Large intestine (tissue), 3 donors: Measurements from ENCODE around the gene ROMO1. TPM values are rescaled to one million over a fixed set of nuclear protein-coding genes. Genes with fewer than 3 reads are reported as not detected.

Experiments
- DNase-seq, 2 donors: peaks; one replicate each; pipeline versions ENCODE4 v3.0.0 to v3.0.0-alpha.2; 2013
- H3K27ac ChIP-seq: one replicate; pipeline ENCODE4 v1.5.1; 2013; ENCODE audit warnings: low read length
- H3K27me3 ChIP-seq: 2 replicates; pipeline ENCODE4 v1.6.1; 2013; ENCODE audit warnings: low read length; ENCODE audit not compliant: control insufficient read depth, insufficient read depth
- H3K36me3 ChIP-seq: 2 replicates; pipeline ENCODE4 v1.6.1; 2013; ENCODE audit warnings: low read length; ENCODE audit not compliant: control insufficient read depth, insufficient read depth
- H3K4me1 ChIP-seq: one replicate; pipeline ENCODE4 v1.6.1; 2013; ENCODE audit warnings: low read length; ENCODE audit not compliant: control insufficient read depth, insufficient read depth
- H3K4me3 ChIP-seq: one replicate; pipeline ENCODE4 v1.5.1; 2013; ENCODE audit warnings: low read length
- H3K9me3 ChIP-seq: one replicate; pipeline ENCODE4 v1.6.1; 2013; ENCODE audit warnings: mild to moderate bottlenecking, low read depth, low read length, moderate library complexity; ENCODE audit not compliant: control insufficient read depth
- WGBS: methylation state at CpG from one replicate; pipeline ENCODE4 v1.1.5; 2013; ENCODE audit warnings: low lambda C conversion rate; ENCODE audit not compliant: insufficient coverage; 5-methylcytosine and 5-hydroxymethylcytosine counted together
- polyA plus RNA-seq: library from polyadenylated mRNA; unstranded; fragments of 120-200 nt; gene quantifications from one replicate; pipeline ENCODE4 v1.2.1, GENCODE V29; 2013

Gene ROMO1
- polyA plus RNA-seq, 1 donor: 133 TPM

GRCh38 chr20:35729283-35729807 is 30.1 kb downstream of the ROMO1 start:
- Histone ChIP-seq H3K27me3 (no peaks in the 10 kb centered on the region), H3K4me1 (no peaks in the 10 kb centered on the region), H3K4me3 (no peak overlapping the region), H3K27ac (no peak overlapping the region), H3K9me3 (no peaks in the 10 kb centered on the region), H3K36me3 (peaks cover 86% of the 10 kb centered on the region)
- no peak for DNase-seq
- WGBS: 93% methylated on average over 2 of the region's 7 CpGs

DNA sequence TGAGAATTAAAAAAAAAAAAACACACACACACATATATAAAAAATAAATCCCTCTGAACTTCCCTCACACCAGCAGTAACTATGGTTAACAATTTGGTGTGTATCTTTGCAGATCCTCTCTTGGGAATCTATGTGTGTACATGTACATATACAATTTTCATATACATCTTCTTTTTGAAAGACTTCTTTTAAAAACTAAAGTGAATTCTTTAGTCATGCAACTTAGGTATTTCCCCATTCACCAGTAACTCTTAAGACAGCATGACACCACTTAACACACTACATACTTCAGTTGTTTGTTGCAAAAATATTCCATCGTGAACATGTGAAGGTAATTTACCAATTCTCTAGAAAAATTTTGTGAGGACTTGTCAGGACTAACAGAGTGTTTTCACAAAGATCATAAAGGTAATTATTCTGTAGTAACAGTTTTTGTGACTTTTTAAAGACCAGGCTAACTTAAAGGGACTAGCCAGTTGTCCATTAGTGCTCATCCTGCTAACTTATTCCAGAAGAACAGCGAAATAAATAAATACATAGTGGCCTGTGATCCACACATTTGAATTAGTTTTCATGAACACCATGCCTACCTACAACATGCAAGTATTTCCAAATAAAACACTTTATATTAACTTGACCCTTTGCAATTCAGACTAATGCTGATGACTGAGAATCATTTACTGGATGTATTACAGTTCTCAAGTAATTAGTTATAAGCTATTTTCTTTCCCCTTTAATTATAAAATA is 30.8 kb downstream of the ROMO1 start:
- no peaks in the 10 kb centered on the region for H3K27me3 ChIP-seq
- H3K27ac ChIP-seq: no peak overlapping the region
- WGBS: no CpG with 5 or more reads among the region's 2 CpGs
- peaks cover 85% of the 10 kb centered on the region for H3K36me3 ChIP-seq
- H3K9me3 ChIP-seq: no peaks in the 10 kb centered on the region
- no peaks in the 10 kb centered on the region for H3K4me1 ChIP-seq
- DNase-seq: no peak
- H3K4me3 ChIP-seq: no peak overlapping the region

- WGBS: 60% methylated on average over 1 of the region's 4 CpGs
- H3K4me1 ChIP-seq: no peaks in the 10 kb centered on the region
- no peak overlapping the region for H3K27ac ChIP-seq
- no peak for DNase-seq
- H3K27me3 ChIP-seq: no peaks in the 10 kb centered on the region
- H3K36me3 ChIP-seq: peaks cover 81% of the 10 kb centered on the region
- H3K9me3 ChIP-seq: no peaks in the 10 kb centered on the region
- no peak overlapping the region for H3K4me3 ChIP-seq
Observed at GRCh38 chr20:35730583-35731468, 31.6 kb downstream of the ROMO1 start.

GRCh38 chr20:35731469-35731788 is 32.2 kb downstream of the ROMO1 start:
- H3K27ac ChIP-seq: no peak overlapping the region
- no peak overlapping the region for H3K4me3 ChIP-seq
- WGBS: 75% methylated on average over 1 of the region's 2 CpGs
- DNase-seq: no peak
- peaks cover 81% of the 10 kb centered on the region for H3K36me3 ChIP-seq
- no peaks in the 10 kb centered on the region for H3K9me3 ChIP-seq
- H3K27me3 ChIP-seq: no peaks in the 10 kb centered on the region
- no peaks in the 10 kb centered on the region for H3K4me1 ChIP-seq

- Histone ChIP-seq H3K36me3 (peaks cover 80% of the 10 kb centered on the region), H3K27me3 (no peaks in the 10 kb centered on the region), H3K4me3 (no peak overlapping the region), H3K27ac (no peak overlapping the region), H3K4me1 (no peaks in the 10 kb centered on the region), H3K9me3 (no peaks in the 10 kb centered on the region)
- DNase-seq: no peak
- 98% methylated on average over 6 of the region's 24 CpGs for WGBS
Observed at GRCh38 chr20:35731862-35732643, 32.8 kb downstream of the ROMO1 start.

- Histone ChIP-seq H3K9me3 (no peaks in the 10 kb centered on the region), H3K4me3 (no peak overlapping the region), H3K36me3 (peaks cover 80% of the 10 kb centered on the region), H3K4me1 (no peaks in the 10 kb centered on the region), H3K27me3 (no peaks in the 10 kb centered on the region), H3K27ac (no peak overlapping the region)
- DNase-seq: no peak
- WGBS: 60% methylated on average over 1 of the region's 1 CpG
Observed at GRCh38 chr20:35732644-35732982, 33.4 kb downstream of the ROMO1 start.

GRCh38 chr20:35734374-35734773 is 35.2 kb downstream of the ROMO1 start:
- Histone ChIP-seq H3K4me1 (peaks cover 2% of the 10 kb centered on the region), H3K27me3 (no peaks in the 10 kb centered on the region), H3K9me3 (no peaks in the 10 kb centered on the region), H3K4me3 (no peak overlapping the region), H3K36me3 (peaks cover 79% of the 10 kb centered on the region), H3K27ac (no peak overlapping the region)
- no peak for DNase-seq

DNA sequence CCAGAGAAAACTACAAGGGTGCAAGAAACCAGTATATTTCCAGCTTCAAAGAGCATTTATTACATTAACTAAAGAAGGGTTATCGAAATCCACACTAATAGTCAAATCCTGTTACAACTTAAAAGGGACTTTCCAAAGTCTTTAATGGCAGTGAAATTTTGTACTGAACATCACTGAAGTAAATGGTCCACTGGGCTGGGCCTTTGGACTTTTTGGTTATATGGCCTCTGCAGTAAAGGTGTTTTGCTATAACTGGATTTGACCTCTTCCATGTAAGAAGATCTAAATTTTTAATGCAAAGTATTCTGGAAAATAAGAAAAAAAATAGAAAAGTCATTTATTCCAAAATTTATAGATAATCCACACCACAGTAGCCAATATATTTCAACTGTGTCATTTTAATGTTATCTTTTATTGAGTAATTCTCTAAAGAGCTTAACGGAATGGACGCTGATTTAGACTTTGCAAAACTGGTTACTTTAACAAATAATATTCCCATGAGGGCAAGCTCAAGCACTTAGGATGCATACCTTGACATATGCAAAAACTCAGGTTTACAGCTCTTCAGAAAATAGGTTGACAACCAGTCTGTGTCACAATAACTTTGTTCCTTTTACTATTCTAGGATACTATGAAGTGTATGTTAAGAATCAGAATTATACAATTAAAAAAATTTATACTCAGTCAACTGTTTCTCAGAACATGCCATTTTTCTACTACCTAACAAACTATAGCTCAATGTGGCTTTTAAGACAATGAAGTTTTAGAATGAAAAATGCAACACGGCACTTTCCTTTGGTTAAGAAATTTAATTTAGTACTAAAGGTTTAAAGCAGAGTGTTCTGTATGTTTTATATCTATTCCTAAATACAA is 35.8 kb downstream of the ROMO1 start:
- Histone ChIP-seq H3K9me3 (no peaks in the 10 kb centered on the region), H3K4me1 (peaks cover 3% of the 10 kb centered on the region), H3K27ac (no peak overlapping the region), H3K27me3 (no peaks in the 10 kb centered on the region), H3K4me3 (no peak overlapping the region), H3K36me3 (peaks cover 74% of the 10 kb centered on the region)
- DNase-seq: no peak
- 85% methylated on average over 3 of the region's 4 CpGs for WGBS

DNA sequence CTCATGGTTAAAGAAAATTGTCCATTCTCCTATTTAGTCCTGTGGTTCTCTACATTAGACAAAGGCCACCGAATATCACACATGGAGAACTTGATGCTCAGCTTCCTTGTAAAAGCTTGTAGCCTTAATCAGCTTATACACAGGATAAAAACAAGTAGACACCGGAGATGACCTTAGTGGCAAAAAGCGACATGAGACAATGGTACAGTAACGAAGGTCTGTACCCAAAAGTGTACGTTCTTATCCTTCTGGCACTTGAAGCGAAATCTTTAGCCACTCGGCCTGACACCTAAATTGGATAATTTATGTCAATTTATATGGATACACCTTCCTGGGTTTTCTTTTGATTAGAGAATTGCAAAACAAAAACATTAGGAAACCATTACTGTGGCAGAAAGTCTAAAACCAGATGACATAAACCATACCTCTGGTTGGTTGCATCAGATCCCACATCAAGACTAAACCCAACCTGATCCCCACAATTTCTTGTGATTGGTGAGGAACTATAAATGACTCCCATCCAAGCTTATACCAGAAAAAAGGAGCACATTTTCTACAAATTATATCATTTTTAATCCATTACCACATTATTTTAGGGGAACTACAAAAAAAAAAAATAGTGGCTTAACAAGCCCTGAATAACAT is 36.7 kb downstream of the ROMO1 start:
- H3K9me3 ChIP-seq: no peaks in the 10 kb centered on the region
- no peak for DNase-seq
- H3K27me3 ChIP-seq: no peaks in the 10 kb centered on the region
- no peak overlapping the region for H3K27ac ChIP-seq
- H3K36me3 ChIP-seq: peaks cover 72% of the 10 kb centered on the region
- WGBS: no CpG with 5 or more reads among the region's 7 CpGs
- no peak overlapping the region for H3K4me3 ChIP-seq
- peaks cover 3% of the 10 kb centered on the region for H3K4me1 ChIP-seq
